Measurements from ENCODE around the gene POLR1G.

DNA sequence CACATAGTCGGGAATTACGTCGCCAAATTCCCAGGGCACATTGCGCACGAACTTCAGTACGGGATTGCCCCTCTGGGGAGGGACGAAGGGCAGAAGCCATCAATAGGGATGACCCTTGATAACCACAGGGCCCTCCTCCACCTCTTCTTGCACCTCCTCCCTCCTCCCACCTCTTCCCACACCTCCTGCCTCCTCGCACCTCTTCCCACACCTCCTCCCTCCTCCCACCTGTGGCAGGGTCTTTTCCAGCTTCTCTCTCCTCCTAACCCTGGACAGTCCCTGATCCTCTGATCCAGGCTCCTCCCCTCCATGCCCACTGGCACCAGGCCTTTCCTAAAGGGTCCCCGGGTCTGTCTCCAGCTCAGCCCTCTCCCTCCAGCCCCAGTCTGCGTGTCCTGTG, 13.9 kb downstream of the POLR1G start:
- TF ChIP-seq USF2 (IDR thresholded peaks at IDR 0.05; ENCODE audit: borderline replicate concordance, low read depth, low read length) (no peak), MXI1 (IDR thresholded peaks at IDR 0.05; ENCODE audit: low read depth, low read length) (no peak), TAF1 (IDR thresholded peaks at IDR 0.05; ENCODE audit: borderline replicate concordance, low read depth, low read length) (no peak), POLR2AphosphoS5 (IDR thresholded peaks at IDR 0.05; ENCODE audit: low read depth, low read length) (no peak), TEAD4 (IDR thresholded peaks at IDR 0.05; ENCODE audit: borderline replicate concordance, insufficient read depth) (no peak), ZBTB33 (IDR thresholded peaks at IDR 0.05; ENCODE audit: borderline replicate concordance, low read depth) (no peak), JUND (IDR thresholded peaks at IDR 0.05) (no peak), EP300 (IDR thresholded peaks at IDR 0.05; ENCODE audit: borderline replicate concordance in 1 of 2, low read depth in 1 of 2, low read length in 1 of 2) (no peak), RAD21 (IDR thresholded peaks at IDR 0.05; ENCODE audit: low read length) (no peak), RXRA (IDR thresholded peaks at IDR 0.05; ENCODE audit: borderline replicate concordance, low read depth) (no peak), EZH2phosphoT487 (IDR thresholded peaks at IDR 0.05; ENCODE audit: borderline replicate concordance, low read depth) (no peak), GABPA (IDR thresholded peaks at IDR 0.05; ENCODE audit: low read depth) (no peak)
- TF ChIP-seq, protein P1, sequence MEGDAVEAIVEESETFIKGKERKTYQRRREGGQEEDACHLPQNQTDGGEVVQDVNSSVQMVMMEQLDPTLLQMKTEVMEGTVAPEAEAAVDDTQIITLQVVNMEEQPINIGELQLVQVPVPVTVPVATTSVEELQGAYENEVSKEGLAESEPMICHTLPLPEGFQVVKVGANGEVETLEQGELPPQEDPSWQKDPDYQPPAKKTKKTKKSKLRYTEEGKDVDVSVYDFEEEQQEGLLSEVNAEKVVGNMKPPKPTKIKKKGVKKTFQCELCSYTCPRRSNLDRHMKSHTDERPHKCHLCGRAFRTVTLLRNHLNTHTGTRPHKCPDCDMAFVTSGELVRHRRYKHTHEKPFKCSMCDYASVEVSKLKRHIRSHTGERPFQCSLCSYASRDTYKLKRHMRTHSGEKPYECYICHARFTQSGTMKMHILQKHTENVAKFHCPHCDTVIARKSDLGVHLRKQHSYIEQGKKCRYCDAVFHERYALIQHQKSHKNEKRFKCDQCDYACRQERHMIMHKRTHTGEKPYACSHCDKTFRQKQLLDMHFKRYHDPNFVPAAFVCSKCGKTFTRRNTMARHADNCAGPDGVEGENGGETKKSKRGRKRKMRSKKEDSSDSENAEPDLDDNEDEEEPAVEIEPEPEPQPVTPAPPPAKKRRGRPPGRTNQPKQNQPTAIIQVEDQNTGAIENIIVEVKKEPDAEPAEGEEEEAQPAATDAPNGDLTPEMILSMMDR (IDR thresholded peaks at IDR 0.05), result no peak
- TF ChIP-seq, protein P2, sequence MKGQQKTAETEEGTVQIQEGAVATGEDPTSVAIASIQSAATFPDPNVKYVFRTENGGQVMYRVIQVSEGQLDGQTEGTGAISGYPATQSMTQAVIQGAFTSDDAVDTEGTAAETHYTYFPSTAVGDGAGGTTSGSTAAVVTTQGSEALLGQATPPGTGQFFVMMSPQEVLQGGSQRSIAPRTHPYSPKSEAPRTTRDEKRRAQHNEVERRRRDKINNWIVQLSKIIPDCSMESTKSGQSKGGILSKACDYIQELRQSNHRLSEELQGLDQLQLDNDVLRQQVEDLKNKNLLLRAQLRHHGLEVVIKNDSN (IDR thresholded peaks at IDR 0.05; ENCODE audit: borderline replicate concordance, low read depth), result no peak
